OCI-LY7 (cell line): ENCODE results near the gene DNAJC7. TPM values are rescaled to one million over a fixed set of nuclear protein-coding genes. Genes with fewer than 3 reads are reported as not detected.

Source experiments
- BruUV-seq: library from RNA; stranded (reverse); fragments of 400-500 nt; replicated peaks from 2 replicates; lab custom pipeline; 2021; lab: Mats Ljungman, UMichigan
- CTCF ChIA-PET: fragments of 300-600 bp; sonication (Branson Sonifier 250); formaldehyde crosslinking; loops from one replicate; lab custom pipeline; 2022; ENCODE audit warnings: antibody characterized with exemption; ENCODE audit not compliant: unreplicated experiment; lab: Charles Lee
- POLR2A ChIA-PET: fragments of 300-600 bp; sonication (Branson Sonifier 250); formaldehyde crosslinking; loops from one replicate; lab custom pipeline; 2022; ENCODE audit warnings: antibody characterized with exemption; lab: Charles Lee
- DNase-seq: peaks from one replicate; pipeline ENCODE4 v3.0.0-alpha.2; 2015; ENCODE audit warnings: low spot score
- H2AFZ ChIP-seq: fragments of 200-600 bp; sonication (generic), shearing (Covaris generic); 2 replicates; pipeline ENCODE4 v1.6.1; 2014; ENCODE audit warnings: mild to moderate bottlenecking, antibody characterized with exemption, low read length, moderate library complexity
- H3K27ac ChIP-seq: fragments of 200-600 bp; sonication (generic); 2 replicates; pipeline ENCODE4 v1.5.1; 2014; ENCODE audit warnings: mixed run types, low read depth, mild to moderate bottlenecking, moderate library complexity, low read length, inconsistent platforms; ENCODE audit not compliant: poor library complexity, severe bottlenecking
- H3K36me3 ChIP-seq: fragments of 200-600 bp; sonication (generic); 2 replicates; pipeline ENCODE4 v1.6.1; 2014; ENCODE audit warnings: mild to moderate bottlenecking, antibody characterized with exemption, low read length, moderate library complexity, mixed read lengths; ENCODE audit not compliant: insufficient read depth
- H3K4me1 ChIP-seq: fragments of 200-600 bp; sonication (generic); 2 replicates; pipeline ENCODE4 v1.5.1; 2014; ENCODE audit warnings: mild to moderate bottlenecking, low read length; ENCODE audit not compliant: insufficient read depth, poor library complexity, severe bottlenecking
- H3K4me2 ChIP-seq: fragments of 200-600 bp; sonication (generic); 2 replicates; pipeline ENCODE4 v1.6.1; 2014; ENCODE audit warnings: mild to moderate bottlenecking, low read length
- H3K4me3 ChIP-seq: fragments of 200-600 bp; sonication (generic); 2 replicates; pipeline ENCODE4 v1.5.1; 2014; ENCODE audit warnings: mild to moderate bottlenecking, low read depth, low read length; ENCODE audit not compliant: poor library complexity, severe bottlenecking
- H3K79me2 ChIP-seq: fragments of 200-600 bp; sonication (generic); 2 replicates; pipeline ENCODE4 v1.6.1; 2016; ENCODE audit warnings: low read depth, mild to moderate bottlenecking, low read length, moderate library complexity, mixed read lengths; ENCODE audit not compliant: insufficient read depth
- H3K9me2 ChIP-seq: fragments of 200-600 bp; sonication (generic); 2 replicates; pipeline ENCODE4 v1.6.1; 2016; ENCODE audit warnings: mild to moderate bottlenecking, low read length, mixed read lengths; ENCODE audit not compliant: insufficient read depth
- H3K9me3 ChIP-seq: fragments of 200-600 bp; sonication (generic); 2 replicates; pipeline ENCODE4 v1.6.1; 2014; ENCODE audit warnings: mild to moderate bottlenecking, mixed run types, low read length, mixed read lengths
- H4K20me1 ChIP-seq: fragments of 200-600 bp; sonication (generic); 2 replicates; pipeline ENCODE4 v1.6.1; 2014; ENCODE audit warnings: mild to moderate bottlenecking, antibody characterized with exemption, low read length, moderate library complexity, mixed read lengths; ENCODE audit not compliant: insufficient read depth
- CTCF ChIP-seq: fragments of 200-600 bp; sonication (generic); conservative IDR thresholded peaks from 2 replicates; pipeline ENCODE4 v1.5.1; 2014; ENCODE audit warnings: mild to moderate bottlenecking, antibody characterized with exemption, low read length, moderate library complexity, mixed read lengths
- EZH2phosphoT487 ChIP-seq: fragments of 200-600 bp; sonication (generic); IDR thresholded peaks from 2 replicates; pipeline ENCODE4 v1.6.1; 2018; ENCODE audit warnings: low read depth, borderline replicate concordance, mild to moderate bottlenecking, mixed run types, antibody characterized with exemption, low read length, moderate library complexity, mixed read lengths
- intact Hi-C: fragments of 100-400 bp; cut with micrococcal nuclease; formaldehyde crosslinking; loops from one replicate; pipeline ENCODE4 v1.10.0; 2022; ENCODE audit not compliant: unreplicated experiment
- total RNA-seq, 2 experiments: library from RNA; depleted of rRNA in 1 of 2; stranded (reverse); fragments of >200 nt in 1 of 2; shearing (Covaris generic) in 1 of 2; gene quantifications; 2 replicates each; pipeline ENCODE4 v1.2.3, GENCODE V29; 2014 to 2022

Gene DNAJC7
- total RNA-seq, 2 experiments from 2014 or later = 76.4 to 124 TPM

- H3K4me2 ChIP-seq = peak overlapping the region; percentile 9; the same call in 1 of the 2 replicates
- peak; percentile 84 for DNase-seq
- no peaks in the 10 kb centered on the region for H3K9me2 ChIP-seq
- no peaks in the 10 kb centered on the region for H3K36me3 ChIP-seq
- BruUV-seq = no TSS peak
- no peaks in the 10 kb centered on the region for H4K20me1 ChIP-seq
- no peak overlapping the region for H3K27ac ChIP-seq
- peaks cover 34% of the 10 kb centered on the region for H3K4me1 ChIP-seq
- POLR2A ChIA-PET = interaction anchor here (0.6 to 2.3 kb wide), 3 partner anchors 55 to 1686 kb away, joined by 5 to 9 read pairs (median 7); partner anchors contain the start of genes DHX58 and DNAJC7
- H3K9me3 ChIP-seq = no peaks in the 10 kb centered on the region
- CTCF ChIA-PET = interaction anchor here (0.6 to 1.4 kb wide), 5 partner anchors 33 to 801 kb away, joined by 3 to 9 read pairs (median 4); partner anchors contain the start of genes NKIRAS2 and ODAD4
- H3K79me2 ChIP-seq = peaks cover 7% of the 10 kb centered on the region; the same call in 1 of the 2 replicates
- TF ChIP-seq EZH2phosphoT487 (no peak), CTCF (peak; percentile 98)
- intact Hi-C loops = loop anchor here (1.0 to 5.0 kb wide), 5 partner anchors 46 to 153 kb away; partner anchors contain the start of gene ACLY
- H2AFZ ChIP-seq = no peak overlapping the region
- no peak overlapping the region for H3K4me3 ChIP-seq
These were observed 54.3 kb downstream of the DNAJC7 start for GRCh38 chr17:41962768-41963434.

- intact Hi-C loops = loop anchor here (2.0 to 5.0 kb wide), 2 partner anchors 45 to 139 kb away; partner anchors contain the start of gene ACLY
- Histone ChIP-seq H3K27ac (no peak overlapping the region), H3K9me3 (no peaks in the 10 kb centered on the region), H3K36me3 (no peaks in the 10 kb centered on the region), H3K4me1 (peaks cover 27% of the 10 kb centered on the region), H3K9me2 (no peaks in the 10 kb centered on the region), H3K4me3 (no peak overlapping the region), H4K20me1 (no peaks in the 10 kb centered on the region), H2AFZ (no peak overlapping the region), H3K79me2 (no peaks in the 10 kb centered on the region; the same call in 1 of the 2 replicates), H3K4me2 (peak overlapping the region; percentile 9)
- DNase-seq = peak; percentile 64
- BruUV-seq = no TSS peak
- ChIA-PET POLR2A (interaction anchor here (0.6 to 0.9 kb wide), 2 partner anchors 150 to 1550 kb away, joined by 3 read pairs; partner anchors contain the start of gene DHX58), CTCF (interaction anchor here (0.9 to 1.4 kb wide), 3 partner anchors 32 to 154 kb away, joined by 4 to 9 read pairs (median 4); partner anchors contain the start of genes NKIRAS2 and ODAD4)
- no peak for TF ChIP-seq EZH2phosphoT487
- no peak for TF ChIP-seq CTCF
These were observed 55.1 kb downstream of the DNAJC7 start for GRCh38 chr17:41962111-41962510.
